HL-60 (cell line): Measurements from ENCODE around the gene RPA1.

Experiments used
- GABPA ChIP-seq: IDR thresholded peaks from 2 replicates; pipeline ENCODE4 v1.6.1; 2012; ENCODE audit warnings: low read depth
- POLR2AphosphoS5 ChIP-seq: IDR thresholded peaks from 2 replicates; pipeline ENCODE4 v1.6.1; 2012; ENCODE audit warnings: low read depth
- TF ChIP-seq, protein P1 (sequence below): IDR thresholded peaks from 2 replicates; pipeline ENCODE4 v1.6.1; 2012; ENCODE audit warnings: low read depth; ENCODE audit not compliant: insufficient replicate concordance
- TF ChIP-seq, protein P2 (sequence below): IDR thresholded peaks from one replicate; pipeline ENCODE4 v1.5.1; 2011; ENCODE audit warnings: low read length, control low read depth, inconsistent platforms; ENCODE audit not compliant: insufficient read depth

DNA sequence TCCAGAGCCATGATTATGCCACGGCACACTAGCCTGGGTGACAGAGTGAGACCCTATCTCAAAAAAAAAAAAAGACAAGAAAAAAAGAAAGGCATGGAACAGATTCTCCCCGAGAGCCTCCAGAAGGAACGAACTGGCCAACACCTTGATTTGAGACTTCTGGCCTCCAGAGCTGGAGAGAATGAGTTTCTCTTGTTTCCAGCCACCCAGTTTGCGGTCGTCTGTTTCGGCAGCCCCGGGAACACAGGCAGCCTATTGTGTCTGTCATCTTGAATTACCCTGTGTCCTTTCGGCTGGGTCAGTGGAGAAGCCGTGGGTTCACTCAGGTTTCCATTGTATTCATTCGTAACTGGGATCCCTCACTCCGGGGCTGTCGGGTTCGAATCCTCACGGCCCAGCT lies 83.9 kb downstream of the RPA1 start:
- TF ChIP-seq, protein P1, sequence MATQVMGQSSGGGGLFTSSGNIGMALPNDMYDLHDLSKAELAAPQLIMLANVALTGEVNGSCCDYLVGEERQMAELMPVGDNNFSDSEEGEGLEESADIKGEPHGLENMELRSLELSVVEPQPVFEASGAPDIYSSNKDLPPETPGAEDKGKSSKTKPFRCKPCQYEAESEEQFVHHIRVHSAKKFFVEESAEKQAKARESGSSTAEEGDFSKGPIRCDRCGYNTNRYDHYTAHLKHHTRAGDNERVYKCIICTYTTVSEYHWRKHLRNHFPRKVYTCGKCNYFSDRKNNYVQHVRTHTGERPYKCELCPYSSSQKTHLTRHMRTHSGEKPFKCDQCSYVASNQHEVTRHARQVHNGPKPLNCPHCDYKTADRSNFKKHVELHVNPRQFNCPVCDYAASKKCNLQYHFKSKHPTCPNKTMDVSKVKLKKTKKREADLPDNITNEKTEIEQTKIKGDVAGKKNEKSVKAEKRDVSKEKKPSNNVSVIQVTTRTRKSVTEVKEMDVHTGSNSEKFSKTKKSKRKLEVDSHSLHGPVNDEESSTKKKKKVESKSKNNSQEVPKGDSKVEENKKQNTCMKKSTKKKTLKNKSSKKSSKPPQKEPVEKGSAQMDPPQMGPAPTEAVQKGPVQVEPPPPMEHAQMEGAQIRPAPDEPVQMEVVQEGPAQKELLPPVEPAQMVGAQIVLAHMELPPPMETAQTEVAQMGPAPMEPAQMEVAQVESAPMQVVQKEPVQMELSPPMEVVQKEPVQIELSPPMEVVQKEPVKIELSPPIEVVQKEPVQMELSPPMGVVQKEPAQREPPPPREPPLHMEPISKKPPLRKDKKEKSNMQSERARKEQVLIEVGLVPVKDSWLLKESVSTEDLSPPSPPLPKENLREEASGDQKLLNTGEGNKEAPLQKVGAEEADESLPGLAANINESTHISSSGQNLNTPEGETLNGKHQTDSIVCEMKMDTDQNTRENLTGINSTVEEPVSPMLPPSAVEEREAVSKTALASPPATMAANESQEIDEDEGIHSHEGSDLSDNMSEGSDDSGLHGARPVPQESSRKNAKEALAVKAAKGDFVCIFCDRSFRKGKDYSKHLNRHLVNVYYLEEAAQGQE, result no peak
- TF ChIP-seq, protein P2, sequence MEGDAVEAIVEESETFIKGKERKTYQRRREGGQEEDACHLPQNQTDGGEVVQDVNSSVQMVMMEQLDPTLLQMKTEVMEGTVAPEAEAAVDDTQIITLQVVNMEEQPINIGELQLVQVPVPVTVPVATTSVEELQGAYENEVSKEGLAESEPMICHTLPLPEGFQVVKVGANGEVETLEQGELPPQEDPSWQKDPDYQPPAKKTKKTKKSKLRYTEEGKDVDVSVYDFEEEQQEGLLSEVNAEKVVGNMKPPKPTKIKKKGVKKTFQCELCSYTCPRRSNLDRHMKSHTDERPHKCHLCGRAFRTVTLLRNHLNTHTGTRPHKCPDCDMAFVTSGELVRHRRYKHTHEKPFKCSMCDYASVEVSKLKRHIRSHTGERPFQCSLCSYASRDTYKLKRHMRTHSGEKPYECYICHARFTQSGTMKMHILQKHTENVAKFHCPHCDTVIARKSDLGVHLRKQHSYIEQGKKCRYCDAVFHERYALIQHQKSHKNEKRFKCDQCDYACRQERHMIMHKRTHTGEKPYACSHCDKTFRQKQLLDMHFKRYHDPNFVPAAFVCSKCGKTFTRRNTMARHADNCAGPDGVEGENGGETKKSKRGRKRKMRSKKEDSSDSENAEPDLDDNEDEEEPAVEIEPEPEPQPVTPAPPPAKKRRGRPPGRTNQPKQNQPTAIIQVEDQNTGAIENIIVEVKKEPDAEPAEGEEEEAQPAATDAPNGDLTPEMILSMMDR, result no peak
- TF ChIP-seq GABPA (no peak), POLR2AphosphoS5 (no peak)
